ENCODE results near the gene OR6C1.
"Not testable (repeated sequence)": the region's sequence is repeated elsewhere in the genome, so short reads cannot be mapped to it uniquely, and the experiment has no call there.

OR6C1 gene

GRCh38 chr12:55314043-55314442 lies at the start of gene OR6C1:
Gene OR6C1 (plus strand): TSS chr12:55314343. CDS start chr12:55320600, 6,257 bp downstream.
- DNase-seq (ENCODE audit: low read depth), result no peak

GRCh38 chr12:55280991-55281390 lies 33.2 kb upstream of the OR6C1 start:
- no peak for DNase-seq (ENCODE audit: low read depth)

- no peak for DNase-seq (ENCODE audit: low read depth)
Observed at GRCh38 chr12:55289999-55290398, 24.1 kb upstream of the OR6C1 start.

- DNase-seq (ENCODE audit: low read depth), result no peak
Observed at GRCh38 chr12:55296469-55296868, 17.7 kb upstream of the OR6C1 start, which contains the start of gene OR6C6. Gene OR6C6 (minus strand): TSS chr12:55296569. CDS start chr12:55295232, 1,337 bp downstream.

- DNase-seq (ENCODE audit: low read depth), result no peak
Observed at GRCh38 chr12:55320201-55320600, 6.1 kb downstream of the OR6C1 start.

GRCh38 chr12:55325801-55326200 lies 11.7 kb downstream of the OR6C1 start:
- DNase-seq (ENCODE audit: low read depth), result not testable (repeated sequence)

- DNase-seq (ENCODE audit: low read depth), result no peak
Observed at GRCh38 chr12:55330446-55330845, 16.3 kb downstream of the OR6C1 start, which contains the start of gene OR6C3. Gene OR6C3 (plus strand): TSS chr12:55330746. CDS start chr12:55331701, 955 bp downstream.

GRCh38 chr12:55336002-55336401 lies 21.9 kb downstream of the OR6C1 start:
- DNase-seq (ENCODE audit: low read depth), result no peak

GRCh38 chr12:55355338-55355737 lies 41.2 kb downstream of the OR6C1 start:
- not testable (repeated sequence) for DNase-seq (ENCODE audit: low read depth)

GRCh38 chr12:55362675-55363074 lies 48.5 kb downstream of the OR6C1 start, which contains the start of gene OR6C75:
Gene OR6C75 (plus strand): TSS chr12:55362975. CDS start chr12:55365111, 2,136 bp downstream.
- no peak for DNase-seq (ENCODE audit: low read depth)

- DNase-seq (ENCODE audit: low read depth), result no peak
Observed at GRCh38 chr12:55365086-55365485, 50.9 kb downstream of the OR6C1 start.

All from GM04504 (cell line).